Lower leg skin (tissue), 4 donors: ENCODE data around the gene ALS2. TPM values are rescaled to one million over a fixed set of nuclear protein-coding genes. Genes with fewer than 3 reads are reported as not detected.

Experiments
- DNase-seq, 2 donors: peaks; one replicate each; pipeline ENCODE4 v3.0.0-alpha.2; 2019; ENCODE audit warnings: low spot score in 2 of 2
- H3K4me3 ChIP-seq: fragments of 200-600 bp; sonication (generic); 2 replicates; pipeline ENCODE4 v1.5.1; 2017; ENCODE audit warnings: mild to moderate bottlenecking, low read depth; ENCODE audit not compliant: poor library complexity, severe bottlenecking
- POLR2A ChIP-seq, 2 donors: fragments of 450-650 bp; IDR thresholded peaks; one replicate each; pipeline ENCODE4 v1.6.1; 2016 to 2017; ENCODE audit warnings: antibody characterized with exemption in 2 of 2, mild to moderate bottlenecking in 1 of 2, moderate library complexity in 1 of 2
- WGBS, 2 donors: methylation state at CpG; one replicate each; pipeline ENCODE4 v1.1.5; 2018; 5-methylcytosine and 5-hydroxymethylcytosine counted together
- intact Hi-C: fragments of 100-400 bp; cut with DNase I; formaldehyde crosslinking; loops from one replicate; pipeline ENCODE4 v1.15.0; 2023; ENCODE audit warnings: low total_unique reads
- total RNA-seq, 4 donors: library from RNA; depleted of rRNA; stranded (reverse); fragments of >200 nt; gene quantifications; one replicate each; pipeline ENCODE4 v1.1.0, GENCODE V29; 2016
- TF ChIP-seq, protein P1 (sequence below), 3 donors: fragments of 450-650 bp; IDR thresholded peaks; one replicate each; pipeline ENCODE4 v1.5.1; 2016; ENCODE audit warnings: antibody characterized with exemption in 3 of 3, mild to moderate bottlenecking in 3 of 3, moderate library complexity in 2 of 3

The ALS2 gene
- total RNA-seq, 4 donors from 2014 or later = 8.6 to 26.4 (median 17.9) TPM

GRCh38 chr2:201758873-201759272 lies 21.9 kb downstream of the ALS2 start:
- intact Hi-C loops = no loop called here
- DNase-seq = no peak
- 87 to 89% methylated on average over 3 of the region's 3 CpGs for WGBS, 2 donors
- no peak for TF ChIP-seq POLR2A (IDR thresholded peaks at IDR 0.05)
- TF ChIP-seq, protein P1, sequence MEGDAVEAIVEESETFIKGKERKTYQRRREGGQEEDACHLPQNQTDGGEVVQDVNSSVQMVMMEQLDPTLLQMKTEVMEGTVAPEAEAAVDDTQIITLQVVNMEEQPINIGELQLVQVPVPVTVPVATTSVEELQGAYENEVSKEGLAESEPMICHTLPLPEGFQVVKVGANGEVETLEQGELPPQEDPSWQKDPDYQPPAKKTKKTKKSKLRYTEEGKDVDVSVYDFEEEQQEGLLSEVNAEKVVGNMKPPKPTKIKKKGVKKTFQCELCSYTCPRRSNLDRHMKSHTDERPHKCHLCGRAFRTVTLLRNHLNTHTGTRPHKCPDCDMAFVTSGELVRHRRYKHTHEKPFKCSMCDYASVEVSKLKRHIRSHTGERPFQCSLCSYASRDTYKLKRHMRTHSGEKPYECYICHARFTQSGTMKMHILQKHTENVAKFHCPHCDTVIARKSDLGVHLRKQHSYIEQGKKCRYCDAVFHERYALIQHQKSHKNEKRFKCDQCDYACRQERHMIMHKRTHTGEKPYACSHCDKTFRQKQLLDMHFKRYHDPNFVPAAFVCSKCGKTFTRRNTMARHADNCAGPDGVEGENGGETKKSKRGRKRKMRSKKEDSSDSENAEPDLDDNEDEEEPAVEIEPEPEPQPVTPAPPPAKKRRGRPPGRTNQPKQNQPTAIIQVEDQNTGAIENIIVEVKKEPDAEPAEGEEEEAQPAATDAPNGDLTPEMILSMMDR (IDR thresholded peaks at IDR 0.05) = no peak
- no peak overlapping the region for H3K4me3 ChIP-seq

DNA sequence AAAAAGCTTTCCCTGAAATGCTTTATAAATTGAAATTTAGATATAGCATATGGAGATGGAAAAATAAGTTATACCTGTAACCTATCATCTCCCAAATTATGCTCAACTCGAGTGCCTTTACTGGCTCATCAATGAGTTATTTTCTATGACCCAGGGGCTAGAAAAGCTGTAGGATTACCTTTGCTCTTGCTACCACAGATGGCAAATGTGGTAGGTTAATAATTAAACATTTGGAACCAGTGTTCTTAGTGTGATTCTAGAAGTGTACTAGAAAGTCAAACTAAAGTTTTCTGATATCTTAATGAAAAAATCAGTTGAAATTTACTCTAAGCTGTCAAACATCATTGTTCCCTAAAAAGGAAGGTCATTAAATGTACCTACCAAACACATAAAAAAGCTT lies 22.5 kb downstream of the ALS2 start:
- DNase-seq = no peak
- 0% methylated on average over 1 of the region's 1 CpG for WGBS, 2 donors
- no peak overlapping the region for H3K4me3 ChIP-seq
- TF ChIP-seq, protein P1 (IDR thresholded peaks at IDR 0.05) = no peak
- no peak for TF ChIP-seq POLR2A (IDR thresholded peaks at IDR 0.05)
- intact Hi-C loops = no loop called here

- TF ChIP-seq POLR2A (IDR thresholded peaks at IDR 0.05) = no peak
- TF ChIP-seq, protein P1 (IDR thresholded peaks at IDR 0.05) = no peak
- H3K4me3 ChIP-seq = no peak overlapping the region
- intact Hi-C loops = no loop called here
- DNase-seq = no peak
- 94 to 95% methylated on average over 6 of the region's 6 CpGs for WGBS, 2 donors
Observed at GRCh38 chr2:201754717-201755415, 25.9 kb downstream of the ALS2 start.

- TF ChIP-seq POLR2A (IDR thresholded peaks at IDR 0.05) = no peak
- TF ChIP-seq, protein P1 (IDR thresholded peaks at IDR 0.05) = no peak
- intact Hi-C loops = no loop called here
- no peak overlapping the region for H3K4me3 ChIP-seq
- no peak for DNase-seq
- 76 to 77% methylated on average over 5 of the region's 5 CpGs for WGBS, 2 donors
Observed at GRCh38 chr2:201751566-201751965, 29.2 kb downstream of the ALS2 start.

DNA sequence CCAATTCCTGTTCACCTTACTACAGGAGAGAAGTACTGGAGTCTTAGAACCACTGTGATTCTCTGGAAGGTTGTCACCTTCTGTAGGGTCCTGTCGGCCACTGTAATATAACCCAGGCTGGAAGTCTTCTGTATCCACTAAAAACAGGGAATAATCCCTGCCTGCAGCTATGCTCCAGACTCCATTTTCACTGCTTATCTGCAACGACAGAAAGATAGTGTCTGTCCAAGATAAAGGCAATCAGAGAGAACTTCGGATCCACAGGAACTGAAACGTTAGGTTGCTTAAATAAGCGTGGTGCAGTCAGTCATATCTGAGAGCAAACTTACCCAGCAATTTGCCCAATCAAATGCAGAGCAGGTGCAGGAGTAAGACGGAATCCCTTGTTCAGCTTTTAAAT lies 34.2 kb downstream of the ALS2 start:
- DNase-seq = no peak
- WGBS, 2 donors = 88 to 90% methylated on average over 6 of the region's 6 CpGs
- no peak for TF ChIP-seq POLR2A (IDR thresholded peaks at IDR 0.05)
- TF ChIP-seq, protein P1 (IDR thresholded peaks at IDR 0.05) = no peak
- intact Hi-C loops = no loop called here
- no peak overlapping the region for H3K4me3 ChIP-seq

- intact Hi-C loops = no loop called here
- no peak overlapping the region for H3K4me3 ChIP-seq
- no peak for DNase-seq
- TF ChIP-seq, protein P1 (IDR thresholded peaks at IDR 0.05) = no peak
- no peak for TF ChIP-seq POLR2A (IDR thresholded peaks at IDR 0.05)
- WGBS, 2 donors = 82 to 84% methylated on average over 2 of the region's 2 CpGs
Observed at GRCh38 chr2:201735486-201735885, 45.2 kb downstream of the ALS2 start.
